ENCODE data around the gene HS3ST4.

DNA sequence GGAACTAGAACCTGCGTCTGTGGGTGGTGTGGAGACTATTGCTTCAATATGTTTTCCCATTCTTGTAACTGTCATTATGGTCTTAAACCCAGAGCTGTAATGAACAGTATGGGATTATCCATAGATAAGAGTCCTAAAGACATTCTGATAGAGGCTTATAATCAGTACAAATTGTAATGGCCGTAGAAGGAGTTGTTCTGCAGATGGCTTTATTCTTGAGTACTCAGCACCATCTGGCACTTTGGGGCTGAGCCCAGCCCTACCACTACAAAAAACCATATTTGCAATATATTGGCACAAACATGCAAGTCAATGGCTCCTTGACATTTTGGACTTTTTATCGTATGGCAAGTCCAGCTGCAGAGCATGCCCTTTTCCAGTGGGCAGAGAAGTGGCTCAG lies 150.0 kb downstream of the HS3ST4 start:
- TF ChIP-seq, protein P1, sequence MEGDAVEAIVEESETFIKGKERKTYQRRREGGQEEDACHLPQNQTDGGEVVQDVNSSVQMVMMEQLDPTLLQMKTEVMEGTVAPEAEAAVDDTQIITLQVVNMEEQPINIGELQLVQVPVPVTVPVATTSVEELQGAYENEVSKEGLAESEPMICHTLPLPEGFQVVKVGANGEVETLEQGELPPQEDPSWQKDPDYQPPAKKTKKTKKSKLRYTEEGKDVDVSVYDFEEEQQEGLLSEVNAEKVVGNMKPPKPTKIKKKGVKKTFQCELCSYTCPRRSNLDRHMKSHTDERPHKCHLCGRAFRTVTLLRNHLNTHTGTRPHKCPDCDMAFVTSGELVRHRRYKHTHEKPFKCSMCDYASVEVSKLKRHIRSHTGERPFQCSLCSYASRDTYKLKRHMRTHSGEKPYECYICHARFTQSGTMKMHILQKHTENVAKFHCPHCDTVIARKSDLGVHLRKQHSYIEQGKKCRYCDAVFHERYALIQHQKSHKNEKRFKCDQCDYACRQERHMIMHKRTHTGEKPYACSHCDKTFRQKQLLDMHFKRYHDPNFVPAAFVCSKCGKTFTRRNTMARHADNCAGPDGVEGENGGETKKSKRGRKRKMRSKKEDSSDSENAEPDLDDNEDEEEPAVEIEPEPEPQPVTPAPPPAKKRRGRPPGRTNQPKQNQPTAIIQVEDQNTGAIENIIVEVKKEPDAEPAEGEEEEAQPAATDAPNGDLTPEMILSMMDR (IDR thresholded peaks at IDR 0.05), result no peak
- no peak for TF ChIP-seq ZFX (IDR thresholded peaks at IDR 0.05; ENCODE audit: borderline replicate concordance)
